ENCODE results near the gene HCAR3. TPM values are rescaled to one million over a fixed set of nuclear protein-coding genes. Genes with fewer than 3 reads are reported as not detected.
"Not testable (repeated sequence)": the region's sequence is repeated elsewhere in the genome, so short reads cannot be mapped to it uniquely, and the experiment has no call there.

The HCAR3 gene
- total RNA-seq, 1 donor from 2014 or later, result 3.5 TPM

DNA sequence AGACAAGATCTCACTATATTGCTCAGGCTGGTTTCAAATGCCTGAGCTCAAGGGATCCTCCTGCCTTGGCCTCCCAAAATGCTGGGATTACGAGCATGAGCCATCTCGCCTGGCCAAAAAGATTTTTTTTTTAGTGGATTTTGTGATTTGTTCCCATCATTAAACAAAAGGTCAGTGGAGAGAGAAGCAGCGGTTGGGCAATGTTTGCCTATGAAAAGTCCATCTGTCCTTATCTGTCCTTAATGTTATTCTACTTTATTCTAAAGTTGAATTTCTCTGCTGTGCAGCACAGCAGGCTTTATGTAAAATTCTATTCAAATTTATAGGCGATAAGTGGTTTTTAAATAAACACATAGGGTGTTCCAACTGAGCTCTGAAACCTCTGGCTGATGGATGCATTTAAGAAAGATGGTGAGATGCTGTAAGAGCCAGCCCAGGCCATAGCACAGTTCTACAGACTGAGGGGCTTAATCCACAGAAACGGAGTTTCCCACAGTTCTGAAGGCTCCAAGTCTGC lies 32.3 kb downstream of the HCAR3 start:
- DNase-seq (ENCODE audit: low spot score), result no peak
- intact Hi-C loops (cut with DNase I), result no loop called here
- ATAC-seq, result no peak

DNA sequence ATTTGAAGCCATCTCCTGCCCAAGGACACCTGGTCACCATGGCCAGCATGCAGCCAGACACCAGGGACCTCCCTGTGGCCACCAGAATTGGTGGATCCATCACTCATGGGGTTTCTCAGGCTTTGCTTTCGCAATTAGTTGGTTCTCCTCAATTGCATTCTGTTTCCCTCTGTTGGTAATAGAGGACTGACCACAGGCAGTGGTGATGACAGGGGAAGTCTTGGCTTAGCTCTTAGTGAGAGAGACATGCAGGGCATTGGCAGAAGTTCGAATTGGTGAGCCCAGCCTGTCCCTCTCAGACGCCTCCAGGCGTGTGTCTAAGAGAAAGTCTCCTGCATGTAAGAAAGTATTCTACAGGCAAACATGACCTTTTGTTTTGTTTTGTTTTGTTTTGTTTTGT lies 34.8 kb downstream of the HCAR3 start:
- ATAC-seq (peak; percentile 58), DNase-seq (ENCODE audit: low spot score) (no peak)
- intact Hi-C loops (cut with DNase I), result no loop called here

DNA sequence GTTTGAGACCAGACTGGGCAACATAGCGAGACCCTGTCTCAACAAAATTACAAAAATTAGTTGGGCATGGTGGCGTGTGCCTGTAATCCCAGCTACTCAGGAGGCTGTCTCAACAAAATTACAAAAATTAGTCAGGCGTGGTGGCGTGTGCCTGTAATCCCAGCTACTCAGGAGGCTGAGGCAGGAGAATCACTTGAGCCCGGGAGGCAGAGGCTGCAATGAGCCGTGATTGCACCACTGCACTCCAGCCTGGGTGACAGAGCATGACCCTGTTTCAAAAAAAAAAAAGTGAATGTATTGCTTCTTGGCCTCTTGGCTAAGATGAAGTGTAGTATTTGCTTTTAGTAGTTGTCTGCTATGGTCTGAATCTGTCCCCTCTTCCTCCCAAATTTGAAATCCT lies 35.6 kb downstream of the HCAR3 start:
- intact Hi-C loops (cut with DNase I); DNase-seq (ENCODE audit: low spot score); ATAC-seq: not testable (repeated sequence)

DNA sequence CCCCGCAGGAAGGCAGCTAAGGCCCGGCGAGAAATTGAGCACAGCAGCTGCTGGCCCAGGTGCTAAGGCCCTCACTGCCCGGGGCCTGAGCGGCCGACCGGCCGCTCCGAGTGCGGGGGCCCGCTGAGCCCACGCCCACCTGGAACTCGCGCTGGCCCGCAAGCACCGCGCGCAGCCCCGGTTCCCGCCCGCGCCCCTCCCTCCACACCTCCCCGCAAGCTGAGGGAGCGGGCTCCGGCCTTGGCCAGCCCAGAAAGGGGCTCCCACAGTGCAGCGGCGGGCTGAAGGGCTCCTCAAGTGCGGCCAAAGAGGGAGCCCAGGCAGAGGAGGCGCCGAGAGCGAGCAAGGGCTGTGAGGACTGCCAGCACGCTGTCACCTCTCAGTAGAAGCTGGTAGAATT lies 39.8 kb downstream of the HCAR3 start:
- intact Hi-C loops (cut with DNase I); DNase-seq (ENCODE audit: low spot score); ATAC-seq: not testable (repeated sequence)

DNA sequence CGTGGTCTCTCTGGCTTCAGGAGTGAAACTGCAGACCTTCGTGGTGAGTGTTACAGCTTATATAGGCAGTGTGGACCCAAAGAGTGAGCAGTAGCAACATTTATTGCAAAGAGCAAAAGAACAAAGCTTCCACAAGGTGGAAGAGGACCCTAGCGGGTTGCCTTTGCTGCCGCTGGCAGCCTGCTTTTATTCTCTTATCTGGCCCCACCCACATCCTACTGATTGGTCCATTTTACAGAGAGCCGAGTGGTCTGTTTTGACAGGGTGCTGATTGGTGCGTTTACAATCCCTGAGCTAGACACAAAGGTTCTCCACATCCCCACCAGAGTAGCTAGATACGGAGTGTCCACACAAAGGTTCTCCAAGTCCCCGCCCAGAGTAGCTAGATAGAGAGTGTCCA lies 40.6 kb downstream of the HCAR3 start:
- intact Hi-C loops (cut with DNase I); ATAC-seq; DNase-seq (ENCODE audit: low spot score): not testable (repeated sequence)

DNA sequence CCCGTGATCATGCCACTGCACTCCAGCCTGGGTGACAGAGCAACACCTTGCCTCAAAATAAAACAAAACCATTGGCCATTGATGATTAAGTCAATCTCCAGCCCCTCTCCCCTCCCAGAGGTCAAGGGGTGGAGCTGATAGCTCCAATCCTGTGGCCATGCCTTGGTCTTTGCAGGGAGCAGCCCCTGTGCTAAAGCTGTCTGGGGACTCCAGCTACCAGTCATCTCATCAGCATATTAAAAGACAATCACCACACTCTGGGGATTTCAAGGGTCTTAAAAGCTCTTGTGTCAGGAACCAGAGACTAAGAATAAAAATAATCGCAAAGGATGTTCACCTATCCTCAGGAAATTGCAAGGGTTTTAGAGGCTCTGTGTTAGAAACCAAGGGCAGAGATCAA lies 44.1 kb downstream of the HCAR3 start:
- DNase-seq (ENCODE audit: low spot score) (no peak), ATAC-seq (no peak)
- intact Hi-C loops (cut with DNase I), result no loop called here

DNA sequence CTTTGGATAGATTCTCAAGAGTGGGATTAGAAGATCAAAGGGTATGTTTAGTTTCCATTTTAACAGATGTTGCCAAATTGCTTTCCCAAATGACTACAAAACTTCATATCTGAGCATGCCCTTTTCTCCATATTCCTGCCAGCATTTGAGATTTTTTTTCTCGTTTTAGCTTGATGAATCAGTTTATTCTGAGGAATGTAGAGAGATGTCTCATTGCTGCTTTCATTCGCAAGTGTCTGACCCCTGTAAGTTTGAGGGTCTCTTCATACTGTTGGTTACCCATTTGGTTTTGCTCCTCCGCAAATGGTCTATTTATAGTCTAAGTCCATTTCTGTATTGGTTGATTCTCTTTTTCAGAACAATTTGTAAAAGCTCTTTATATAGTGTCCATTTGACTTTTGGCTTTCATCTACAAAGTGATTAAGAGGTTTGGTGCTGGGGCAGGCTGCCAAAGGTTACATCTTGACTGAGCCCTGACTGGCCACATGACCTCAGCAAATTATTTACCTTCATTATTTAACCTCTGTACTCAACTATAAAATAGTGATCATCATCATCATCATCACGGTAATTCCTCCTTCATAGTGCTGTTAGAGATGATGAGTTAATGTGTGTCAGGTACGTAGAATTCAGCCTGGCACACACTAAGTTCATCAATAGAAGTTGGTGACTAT lies 47.1 kb downstream of the HCAR3 start:
- peak; percentile 60 for ATAC-seq
- intact Hi-C loops (cut with DNase I), result loop anchor here (5.0 kb wide), 1 partner anchor 993 kb away; no protein-coding TSS in a partner anchor
- no peak for DNase-seq (ENCODE audit: low spot score)

DNA sequence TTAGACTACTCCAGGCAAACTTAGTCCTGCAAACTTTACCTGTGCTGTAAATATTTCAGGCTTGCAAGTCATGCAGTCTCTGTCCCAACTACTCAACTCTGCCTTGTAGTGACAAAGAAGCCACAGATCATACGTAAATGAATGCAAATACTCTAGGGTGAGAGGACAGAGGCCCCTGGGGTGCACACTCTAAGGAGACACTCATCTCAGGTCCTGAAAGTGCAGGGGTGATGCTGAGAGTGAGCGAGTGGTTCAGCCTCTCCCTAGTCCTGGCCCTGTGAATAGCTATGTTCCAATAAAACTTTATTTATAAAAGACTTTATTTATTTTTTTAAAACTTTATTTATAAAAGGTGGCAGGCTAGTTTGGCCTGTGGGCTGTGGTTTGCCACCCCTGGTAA lies 48.3 kb downstream of the HCAR3 start:
- DNase-seq (ENCODE audit: low spot score) (no peak), ATAC-seq (no peak)
- intact Hi-C loops (cut with DNase I), result loop anchor here (5.0 kb wide), 1 partner anchor 994 kb away; no protein-coding TSS in a partner anchor

DNA sequence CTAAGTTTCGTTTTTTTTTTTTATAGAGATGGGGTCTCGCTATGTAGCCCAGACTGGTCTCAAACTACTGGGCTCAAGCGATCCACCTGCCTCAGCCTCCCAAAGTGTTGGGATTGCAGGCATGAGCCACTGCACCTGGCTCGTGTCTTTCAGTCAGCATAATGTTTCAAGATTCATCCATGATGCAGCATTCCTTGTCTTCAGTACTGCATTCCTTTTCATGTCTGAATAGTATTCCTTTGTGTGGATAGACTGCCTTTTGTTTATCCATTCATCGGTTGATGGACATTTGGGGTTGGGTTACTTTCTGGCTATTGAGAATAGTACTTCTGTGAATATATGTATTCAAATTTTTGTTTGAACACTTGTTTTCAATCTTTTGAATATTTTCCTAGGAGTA lies 50.9 kb downstream of the HCAR3 start:
- no peak for ATAC-seq
- no peak for DNase-seq (ENCODE audit: low spot score)
- intact Hi-C loops (cut with DNase I), result loop anchor here (5.0 kb wide), 1 partner anchor 997 kb away; no protein-coding TSS in a partner anchor

DNA sequence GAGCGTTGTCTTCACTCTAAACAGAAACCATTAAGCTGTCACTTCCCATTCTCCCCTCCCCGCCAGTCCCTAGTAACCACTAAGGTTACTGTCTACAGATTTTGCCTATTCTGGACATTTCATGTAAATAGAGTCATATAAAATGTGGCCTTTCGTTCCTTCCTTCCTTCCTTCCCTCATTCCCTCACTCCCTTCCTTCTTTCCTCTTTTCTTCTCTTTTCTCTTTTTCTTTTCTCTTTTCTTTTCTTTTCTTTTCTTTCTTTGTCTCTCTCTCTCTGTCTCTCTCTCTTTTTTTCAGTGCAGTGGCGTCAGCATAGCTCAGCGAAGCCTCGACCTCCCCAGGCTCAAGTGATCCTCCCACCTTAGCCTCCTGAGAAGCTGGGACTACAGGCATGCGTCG lies 51.3 kb downstream of the HCAR3 start:
- DNase-seq (ENCODE audit: low spot score) (no peak), ATAC-seq (no peak)
- intact Hi-C loops (cut with DNase I), result loop anchor here (5.0 kb wide), 1 partner anchor 997 kb away; no protein-coding TSS in a partner anchor

Other genes with a start within 250 kb of the HCAR3 start
- 27.1 TPM for gene ZCCHC8, start 215.9 kb downstream of the HCAR3 start, total RNA-seq
- 93.1 TPM for gene RSRC2, start 189.9 kb downstream of the HCAR3 start, total RNA-seq
- gene KNTC1, start 189.6 kb downstream of the HCAR3 start, total RNA-seq, result 11.3 TPM
- gene HCAR2, start 13.5 kb downstream of the HCAR3 start, total RNA-seq, result 2.6 TPM
- gene HCAR1, start 14.0 kb upstream of the HCAR3 start, total RNA-seq, result 1.4 TPM
- 32.7 TPM for gene DENR, start 36.0 kb upstream of the HCAR3 start, total RNA-seq
- gene CCDC62, start 57.8 kb upstream of the HCAR3 start, total RNA-seq, result 0.89 TPM
- gene HIP1R, start 118.6 kb upstream of the HCAR3 start, total RNA-seq, result 14.3 TPM
- 24.8 TPM for gene VPS37B, start 179.3 kb upstream of the HCAR3 start, total RNA-seq
- gene ABCB9, start 249.7 kb upstream of the HCAR3 start, total RNA-seq, result 7.3 TPM